Neural progenitor cell (in vitro differentiated cells): ENCODE measurements around the gene ARR3. TPM values are rescaled to one million over a fixed set of nuclear protein-coding genes. Genes with fewer than 3 reads are reported as not detected.

Source experiments
- DNase-seq: peaks from one replicate; pipeline ENCODE4 v3.0.0-alpha.2; 2016; ENCODE audit warnings: low spot score
- H2AFZ ChIP-seq: fragments of 200-600 bp; sonication (generic); replicated peaks from 2 replicates; pipeline ENCODE4 v1.6.1; 2016; ENCODE audit warnings: antibody characterized with exemption
- H3F3A ChIP-seq: fragments of 200-600 bp; sonication (generic); 2 replicates; pipeline ENCODE4 v1.6.1; 2016; ENCODE audit warnings: antibody characterized with exemption, low read depth
- H3K27ac ChIP-seq: fragments of 200-600 bp; sonication (generic); 2 replicates; pipeline ENCODE4 v1.5.1; 2016; ENCODE audit warnings: mild to moderate bottlenecking
- H3K27me3 ChIP-seq: fragments of 200-600 bp; sonication (generic); 2 replicates; pipeline ENCODE4 v1.6.1; 2016; ENCODE audit warnings: mild to moderate bottlenecking, moderate library complexity
- H3K36me3 ChIP-seq: fragments of 200-600 bp; sonication (generic); 2 replicates; pipeline ENCODE4 v1.5.1; 2016
- H3K4me1 ChIP-seq: fragments of 200-600 bp; sonication (generic); 2 replicates; pipeline ENCODE4 v1.6.1; 2016; ENCODE audit warnings: mixed run types
- H3K4me2 ChIP-seq: fragments of 200-600 bp; sonication (generic); 2 replicates; pipeline ENCODE4 v1.6.1; 2016
- H3K4me3 ChIP-seq: fragments of 200-600 bp; sonication (generic); 2 replicates; pipeline ENCODE4 v1.5.1; 2016
- H3K79me2 ChIP-seq: fragments of 200-600 bp; sonication (generic); 2 replicates; pipeline ENCODE4 v1.6.1; 2016; ENCODE audit warnings: low read depth
- H3K9ac ChIP-seq: fragments of 200-600 bp; sonication (generic); 2 replicates; pipeline ENCODE4 v1.6.1; 2016
- H3K9me3 ChIP-seq: fragments of 200-600 bp; sonication (generic); 2 replicates; pipeline ENCODE4 v1.5.1; 2016; ENCODE audit warnings: low read depth
- H4K20me1 ChIP-seq: fragments of 200-600 bp; sonication (generic); 2 replicates; pipeline ENCODE4 v1.6.1; 2016; ENCODE audit warnings: low read depth
- H3K27ac Mint-ChIP-seq: 3 replicates; pipeline ENCODE4 v1.8.0; 2021; ENCODE audit warnings: mixed read lengths
- H3K27me3 Mint-ChIP-seq: 2 replicates; pipeline ENCODE4 v1.8.0; 2022; ENCODE audit warnings: low read depth, mild to moderate bottlenecking, inconsistent platforms, moderate library complexity, mixed read lengths; ENCODE audit not compliant: insufficient read depth
- H3K36me3 Mint-ChIP-seq: 3 replicates; pipeline ENCODE4 v1.8.0; 2021; ENCODE audit warnings: mixed read lengths
- H3K4me1 Mint-ChIP-seq: 3 replicates; pipeline ENCODE4 v1.8.0; 2021; ENCODE audit warnings: mixed read lengths
- H3K4me3 Mint-ChIP-seq: 3 replicates; pipeline ENCODE4 v1.8.0; 2021; ENCODE audit warnings: mild to moderate bottlenecking, moderate library complexity, mixed read lengths
- H3K9me3 Mint-ChIP-seq: 3 replicates; pipeline ENCODE4 v1.8.0; 2020; ENCODE audit warnings: mixed read lengths
- EZH2 ChIP-seq: fragments of 200-600 bp; sonication (generic); IDR thresholded peaks from 2 replicates; pipeline ENCODE4 v1.6.1; 2017; ENCODE audit warnings: antibody characterized with exemption, mild to moderate bottlenecking, moderate library complexity
- EZH2phosphoT487 ChIP-seq: fragments of 200-600 bp; sonication (generic); IDR thresholded peaks from 2 replicates; pipeline ENCODE4 v1.6.1; 2017; ENCODE audit warnings: antibody characterized with exemption
- total RNA-seq: library from RNA; depleted of rRNA; stranded (reverse); fragments of >200 nt; gene quantifications from 2 replicates; pipeline ENCODE4 v1.2.3, GENCODE V29; 2015; ENCODE audit warnings: low replicate concordance
- TF ChIP-seq, protein P1 (sequence below): fragments of 200-600 bp; sonication (generic); IDR thresholded peaks from 2 replicates; pipeline ENCODE4 v1.5.1; 2017; ENCODE audit warnings: antibody characterized with exemption, mild to moderate bottlenecking

The ARR3 gene
- total RNA-seq, 1 donor from 2014 or later, result not detected

- Mint-ChIP-seq H3K27me3 (peaks cover 2% of the 10 kb centered on the region), H3K9me3 (peaks cover 8% of the 10 kb centered on the region), H3K27ac (no peak within 1 kb of the TSS), H3K36me3 (peaks cover 2% of the 10 kb centered on the region), H3K4me3 (no peak within 1 kb of the TSS), H3K4me1 (no peaks in the 10 kb centered on the region)
- H3K4me2 ChIP-seq, result no peak within 1 kb of the TSS
- no peaks in the 10 kb centered on the region for H4K20me1 ChIP-seq
- H2AFZ ChIP-seq, result no peak within 1 kb of the TSS
- no peak within 1 kb of the TSS for H3K27ac ChIP-seq
- no peaks in the 10 kb centered on the region for H3K79me2 ChIP-seq
- TF ChIP-seq, protein P1, sequence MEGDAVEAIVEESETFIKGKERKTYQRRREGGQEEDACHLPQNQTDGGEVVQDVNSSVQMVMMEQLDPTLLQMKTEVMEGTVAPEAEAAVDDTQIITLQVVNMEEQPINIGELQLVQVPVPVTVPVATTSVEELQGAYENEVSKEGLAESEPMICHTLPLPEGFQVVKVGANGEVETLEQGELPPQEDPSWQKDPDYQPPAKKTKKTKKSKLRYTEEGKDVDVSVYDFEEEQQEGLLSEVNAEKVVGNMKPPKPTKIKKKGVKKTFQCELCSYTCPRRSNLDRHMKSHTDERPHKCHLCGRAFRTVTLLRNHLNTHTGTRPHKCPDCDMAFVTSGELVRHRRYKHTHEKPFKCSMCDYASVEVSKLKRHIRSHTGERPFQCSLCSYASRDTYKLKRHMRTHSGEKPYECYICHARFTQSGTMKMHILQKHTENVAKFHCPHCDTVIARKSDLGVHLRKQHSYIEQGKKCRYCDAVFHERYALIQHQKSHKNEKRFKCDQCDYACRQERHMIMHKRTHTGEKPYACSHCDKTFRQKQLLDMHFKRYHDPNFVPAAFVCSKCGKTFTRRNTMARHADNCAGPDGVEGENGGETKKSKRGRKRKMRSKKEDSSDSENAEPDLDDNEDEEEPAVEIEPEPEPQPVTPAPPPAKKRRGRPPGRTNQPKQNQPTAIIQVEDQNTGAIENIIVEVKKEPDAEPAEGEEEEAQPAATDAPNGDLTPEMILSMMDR, result no peak
- TF ChIP-seq EZH2phosphoT487 (no peak), EZH2 (no peak)
- no peaks in the 10 kb centered on the region for H3K4me1 ChIP-seq
- no peaks in the 10 kb centered on the region for H3K27me3 ChIP-seq
- no peak within 1 kb of the TSS for H3K9ac ChIP-seq
- no peak for DNase-seq
- no peaks in the 10 kb centered on the region for H3K9me3 ChIP-seq
- H3F3A ChIP-seq, result no peaks in the 10 kb centered on the region
- H3K4me3 ChIP-seq, result no peak within 1 kb of the TSS
- H3K36me3 ChIP-seq, result no peaks in the 10 kb centered on the region
These were observed 13.8 kb downstream of the ARR3 start, which contains the start of gene RAB41 for GRCh38 chrX:70281951-70282350. TSS of gene RAB41 (plus strand) at chrX:70282172. CDS start at chrX:70282218, 46 bp downstream.

DNA sequence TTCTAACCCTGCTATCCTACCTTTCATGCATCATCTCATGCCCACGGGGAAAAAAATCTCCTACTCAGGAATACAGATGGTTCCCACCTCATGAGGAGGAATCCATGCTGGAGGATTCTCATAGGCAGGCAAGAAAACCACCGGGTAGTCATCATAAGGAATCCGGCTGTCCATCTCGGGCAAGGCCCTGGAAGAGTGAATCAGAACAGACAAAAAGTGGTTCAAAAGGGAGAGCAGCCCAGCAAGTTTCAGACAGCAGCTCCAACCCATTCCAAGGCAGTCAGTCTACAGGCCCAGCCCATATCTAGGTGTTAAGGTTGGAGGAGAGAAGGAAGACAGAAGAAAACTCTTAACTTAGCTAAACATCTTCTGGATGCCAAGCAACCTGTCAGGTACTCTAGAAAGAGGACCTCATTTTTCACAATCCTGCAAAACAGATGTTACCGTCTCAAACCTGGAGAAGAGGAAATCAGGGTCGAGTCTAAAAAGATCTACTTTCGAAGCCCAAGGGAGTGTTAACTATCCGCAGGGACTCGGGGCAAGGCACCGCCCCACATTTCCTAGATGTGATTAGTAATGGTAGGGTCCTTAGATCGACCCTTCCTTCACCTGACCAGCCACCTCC, 21.1 kb downstream of the ARR3 start:
- H4K20me1 ChIP-seq, result no peaks in the 10 kb centered on the region
- Mint-ChIP-seq H3K9me3 (peaks cover 2% of the 10 kb centered on the region), H3K27me3 (peaks cover 2% of the 10 kb centered on the region), H3K4me3 (peak overlapping the region; percentile 97), H3K4me1 (peaks cover 21% of the 10 kb centered on the region), H3K27ac (no peak overlapping the region), H3K36me3 (peaks cover 2% of the 10 kb centered on the region)
- H3K9ac ChIP-seq, result peak overlapping the region; percentile 49
- no peaks in the 10 kb centered on the region for H3K9me3 ChIP-seq
- DNase-seq, result no peak
- H3K36me3 ChIP-seq, result no peaks in the 10 kb centered on the region
- TF ChIP-seq EZH2, result no peak
- TF ChIP-seq EZH2phosphoT487, result no peak
- TF ChIP-seq, protein P1, result no peak
- H2AFZ ChIP-seq, result peak overlapping the region; percentile 76
- no peaks in the 10 kb centered on the region for H3K4me1 ChIP-seq
- H3K4me3 ChIP-seq, result peak overlapping the region; percentile 84
- no peaks in the 10 kb centered on the region for H3K27me3 ChIP-seq
- H3K79me2 ChIP-seq, result peaks cover 45% of the 10 kb centered on the region
- H3K4me2 ChIP-seq, result peak overlapping the region; percentile 92
- no peaks in the 10 kb centered on the region for H3F3A ChIP-seq
- H3K27ac ChIP-seq, result no peak overlapping the region

DNA sequence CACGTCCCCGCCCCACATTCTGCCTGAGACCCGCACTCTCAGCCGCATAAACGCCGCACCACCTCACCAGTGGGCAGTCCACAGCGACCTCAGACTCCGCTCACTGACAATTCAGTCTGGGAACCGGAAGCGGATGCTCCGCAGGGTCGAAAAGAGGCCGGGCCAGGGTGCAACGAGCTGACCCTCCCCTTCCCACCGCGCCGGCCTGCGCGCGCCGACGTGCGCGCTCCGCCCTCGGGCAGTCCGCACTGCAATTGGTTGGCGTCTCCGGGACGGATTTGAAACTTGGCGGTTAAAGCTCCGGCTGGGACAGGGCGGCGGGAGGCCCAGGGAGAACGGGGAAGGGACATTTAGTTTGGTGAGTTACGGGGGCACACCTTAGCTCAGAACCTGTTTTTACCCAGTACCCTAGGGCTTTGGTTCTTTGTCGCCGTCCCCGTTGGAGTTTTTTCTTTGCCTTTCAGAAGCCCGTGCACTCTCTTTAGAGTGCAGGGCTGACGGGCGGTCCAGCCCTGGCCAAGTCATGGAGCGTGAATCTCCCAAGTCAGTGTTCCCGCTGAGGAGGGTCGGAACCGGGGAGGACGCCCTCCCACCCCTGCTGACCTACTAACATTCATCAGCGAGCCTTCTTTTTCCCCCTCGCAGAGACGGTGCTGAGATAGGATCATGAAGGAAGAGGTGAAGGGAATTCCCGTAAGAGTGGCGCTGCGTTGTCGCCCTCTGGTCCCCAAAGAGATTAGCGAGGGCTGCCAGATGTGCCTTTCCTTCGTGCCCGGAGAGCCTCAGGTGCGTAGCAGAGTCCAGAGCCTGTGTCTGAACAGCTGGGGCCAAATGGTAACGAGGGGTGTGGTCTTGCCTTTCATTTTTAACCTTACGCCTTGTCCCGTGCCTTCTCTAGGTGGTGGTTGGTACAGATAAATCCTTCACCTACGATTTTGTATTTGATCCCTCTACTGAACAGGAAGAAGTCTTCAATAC, 21.9 kb downstream of the ARR3 start, which contains the start of the genes KIF4A and PDZD11:
TSS of gene KIF4A (plus strand) at position 312 of the 978 bp plus-strand sequence. CDS start at position 667, 355 bp downstream.
TSS of gene PDZD11 (minus strand) at position 135 of the 978 bp plus-strand sequence. CDS start 586 bp downstream, outside the sequence.
- H3K27ac ChIP-seq, result no peak within 1 kb of the TSS
- peaks cover 2% of the 10 kb centered on the region for H3K27me3 Mint-ChIP-seq
- TF ChIP-seq, protein P1, result no peak
- TF ChIP-seq EZH2phosphoT487 (no peak), EZH2 (no peak)
- peaks cover 2% of the 10 kb centered on the region for H3K9me3 Mint-ChIP-seq
- peak within 1 kb of the TSS; percentile 97 for H3K4me3 Mint-ChIP-seq
- no peaks in the 10 kb centered on the region for H4K20me1 ChIP-seq
- peaks cover 2% of the 10 kb centered on the region for H3K36me3 Mint-ChIP-seq
- H3K4me1 ChIP-seq, result no peaks in the 10 kb centered on the region
- H2AFZ ChIP-seq, result peak within 1 kb of the TSS; percentile 93
- H3K4me2 ChIP-seq, result peak within 1 kb of the TSS; percentile 92
- peak within 1 kb of the TSS; percentile 49 for H3K9ac ChIP-seq
- no peaks in the 10 kb centered on the region for H3K27me3 ChIP-seq
- no peaks in the 10 kb centered on the region for H3K36me3 ChIP-seq
- DNase-seq, result peak; percentile 88
- H3K79me2 ChIP-seq, result peaks cover 52% of the 10 kb centered on the region
- H3K9me3 ChIP-seq, result no peaks in the 10 kb centered on the region
- H3K27ac Mint-ChIP-seq, result peak within 1 kb of the TSS; percentile 90
- peak within 1 kb of the TSS; percentile 84 for H3K4me3 ChIP-seq
- no peaks in the 10 kb centered on the region for H3F3A ChIP-seq
- peaks cover 21% of the 10 kb centered on the region for H3K4me1 Mint-ChIP-seq
